NCI-H146 (cell line): ENCODE data around the gene AFMID.
A peak's percentile ranks its signal among the peaks of the same experiment; 100 is the strongest.
"Not testable (repeated sequence)": the region's sequence is repeated elsewhere in the genome, so short reads cannot be mapped to it uniquely, and the experiment has no call there.

Source experiments
- DNase-seq: peaks from one replicate; lab custom pipeline; 2025; lab: John Stamatoyannopoulos, UW

Gene AFMID

DNA sequence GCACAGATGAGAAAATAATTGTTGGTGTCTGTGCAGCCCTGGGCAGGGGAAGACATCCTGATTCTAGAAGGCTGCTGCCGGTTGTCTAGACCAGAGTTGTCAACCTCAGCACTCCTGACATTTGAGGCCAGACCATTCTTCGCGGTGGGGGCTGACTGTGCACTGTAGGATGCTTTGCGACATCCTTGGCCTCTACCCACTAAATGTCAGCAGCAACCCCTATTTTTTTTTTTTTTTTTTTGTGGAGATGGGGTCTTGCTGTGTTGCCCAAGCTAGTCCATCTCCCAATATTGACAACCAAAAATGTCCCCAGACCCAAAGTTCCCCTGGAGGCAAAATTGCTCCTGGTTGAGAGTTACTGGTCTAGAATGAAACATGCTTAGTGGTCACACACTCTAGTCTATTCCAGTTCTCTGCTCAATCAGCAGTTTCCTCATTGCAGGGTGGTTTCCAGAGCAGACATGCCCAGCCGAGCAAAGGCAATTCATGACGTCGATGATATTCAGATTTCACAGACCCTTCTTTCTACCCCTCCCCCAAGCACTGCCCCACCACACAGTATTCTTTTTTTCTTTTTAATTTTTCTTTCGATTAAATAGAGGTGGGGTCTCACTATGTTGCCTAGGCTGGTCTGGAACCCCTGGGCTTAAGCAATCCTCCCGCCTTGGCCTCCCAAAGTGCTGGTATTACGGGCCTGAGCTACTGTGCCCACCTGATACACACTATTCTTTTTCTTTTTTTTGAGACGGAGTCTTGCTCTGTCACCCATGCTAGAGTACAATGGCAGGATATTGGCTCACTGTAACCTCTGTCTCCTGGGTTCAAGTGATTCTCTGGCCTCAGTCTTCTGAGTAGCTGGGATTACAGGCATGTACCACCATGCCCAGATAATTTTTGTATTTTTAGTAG, 32.0 kb upstream of the AFMID start:
- no peak for DNase-seq

DNA sequence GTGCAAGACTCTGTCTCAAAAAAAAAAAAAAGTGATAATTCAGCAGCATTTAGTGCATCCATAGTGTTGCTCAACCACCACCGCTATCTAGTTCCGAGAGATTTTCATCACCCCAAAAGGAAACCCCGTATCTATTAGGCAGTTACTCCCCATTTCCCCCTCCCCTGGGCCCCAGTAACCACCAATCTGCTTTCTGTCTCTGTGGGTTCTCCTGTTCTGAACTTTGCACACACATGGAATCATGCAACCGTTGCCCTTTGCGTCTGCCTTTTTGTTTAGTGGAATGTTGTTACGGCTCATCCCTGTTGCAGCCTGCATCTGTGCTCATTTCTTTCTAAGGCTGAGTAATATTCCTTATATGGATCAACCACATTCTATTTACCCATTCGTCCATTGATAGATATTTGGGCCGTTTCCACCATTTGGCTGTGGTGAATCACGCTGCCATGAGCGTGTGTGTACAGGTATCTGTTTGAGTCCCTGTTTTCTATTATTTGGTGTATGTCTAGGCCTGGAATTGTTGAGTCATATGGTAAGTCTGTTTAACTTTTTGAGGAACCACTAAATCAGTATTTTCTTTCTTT, 27.5 kb upstream of the AFMID start:
- DNase-seq, result no peak

DNA sequence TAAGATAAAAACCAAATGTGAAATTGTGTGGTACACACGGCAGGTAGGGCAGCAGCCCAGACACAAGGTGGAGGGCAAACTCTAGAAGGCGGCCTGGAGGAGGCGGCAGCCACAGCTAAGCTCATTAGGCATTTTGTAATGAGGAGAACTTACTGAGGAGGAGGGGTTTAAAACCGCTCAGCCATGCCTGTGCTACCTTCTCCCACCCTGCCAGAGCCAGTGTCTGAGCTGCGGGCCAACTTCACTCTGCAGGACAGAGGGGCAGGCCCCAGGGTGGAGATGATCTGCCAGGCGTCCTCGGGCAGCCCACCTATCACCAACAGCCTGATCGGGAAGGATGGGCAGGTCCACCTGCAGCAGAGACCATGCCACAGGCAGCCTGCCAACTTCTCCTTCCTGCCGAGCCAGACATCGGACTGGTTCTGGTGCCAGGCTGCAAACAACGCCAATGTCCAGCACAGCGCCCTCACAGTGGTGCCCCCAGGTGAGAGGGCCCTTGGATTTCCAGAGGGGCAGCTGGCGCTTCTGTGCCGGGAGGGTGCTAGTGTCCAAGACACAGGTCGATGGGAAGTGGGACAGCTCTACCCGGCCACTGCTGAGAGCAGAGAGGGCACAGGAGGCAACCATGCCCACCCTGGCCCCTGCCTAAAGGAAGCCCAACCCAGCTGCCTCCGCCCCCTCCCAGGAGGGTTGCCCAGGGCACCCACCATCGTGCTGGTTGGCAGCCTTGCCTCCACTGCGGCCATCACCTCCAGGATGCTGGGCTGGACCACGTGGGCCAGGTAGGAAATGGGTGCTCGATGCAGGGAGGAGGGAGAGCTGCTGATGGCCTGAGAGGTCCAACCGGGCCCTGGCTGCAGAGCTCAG, 23.0 kb upstream of the AFMID start:
- no peak for DNase-seq

DNA sequence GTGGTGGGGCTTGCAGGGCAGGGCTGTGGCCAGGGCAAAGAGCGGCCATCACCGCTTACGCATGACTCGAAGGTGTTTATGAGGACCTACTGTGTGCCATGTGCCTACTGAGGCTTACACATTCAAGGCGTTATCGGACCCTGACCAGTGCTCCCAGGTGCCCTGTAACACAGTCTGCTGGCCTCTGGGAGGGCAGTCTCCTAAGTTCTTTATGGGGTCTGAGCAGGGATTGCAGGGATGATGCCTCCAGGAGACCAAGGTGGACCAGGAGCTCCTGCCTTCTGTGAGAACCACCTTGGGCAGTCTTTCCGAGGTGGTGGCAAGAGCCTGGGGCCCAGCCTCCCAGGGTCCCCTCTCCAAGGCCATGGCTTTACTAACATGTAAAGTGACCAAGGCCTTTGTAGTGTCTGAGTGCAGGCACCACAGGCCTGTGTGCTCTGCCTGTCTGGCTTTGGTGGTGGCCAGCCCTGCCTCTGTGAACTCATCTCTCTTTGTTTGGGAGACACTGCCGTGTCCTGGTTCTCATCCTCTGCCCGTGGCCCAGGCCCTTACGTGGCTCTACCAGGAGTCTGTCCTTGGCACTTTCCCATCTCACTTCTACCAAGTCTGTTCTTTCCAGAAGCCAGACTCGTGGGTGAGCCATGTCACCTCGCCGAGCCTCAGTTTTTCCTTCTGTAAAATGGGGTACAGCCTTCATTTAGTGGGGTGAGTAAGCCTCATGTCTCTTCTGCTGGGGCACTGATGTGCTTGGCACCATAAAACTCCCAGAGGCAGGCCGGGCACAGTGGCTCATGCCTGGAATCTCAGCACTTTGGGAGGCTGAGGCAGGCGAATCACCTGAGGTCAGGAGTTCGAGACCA, 22.2 kb upstream of the AFMID start:
- DNase-seq, result no peak

DNA sequence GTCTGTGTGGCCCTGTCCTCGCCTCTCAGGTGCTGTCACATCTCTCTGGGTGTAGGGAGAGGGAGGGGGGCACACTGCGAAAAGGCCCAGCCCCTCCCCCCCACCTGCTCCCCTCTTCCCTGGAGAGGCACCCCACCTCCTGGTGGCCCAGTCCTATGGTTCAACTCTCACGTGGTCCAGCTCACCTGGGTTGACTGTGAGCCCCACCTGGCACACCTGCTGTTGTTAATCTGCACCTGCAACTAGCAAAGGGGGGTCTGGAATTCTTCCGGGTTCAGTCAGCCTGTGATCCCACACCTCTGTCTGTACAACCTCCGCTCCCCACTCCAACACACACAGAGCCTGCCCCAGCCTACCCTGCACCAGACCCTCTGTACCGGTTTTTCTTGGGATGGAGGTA, 20.7 kb upstream of the AFMID start:
- peak; percentile 77 for DNase-seq

DNA sequence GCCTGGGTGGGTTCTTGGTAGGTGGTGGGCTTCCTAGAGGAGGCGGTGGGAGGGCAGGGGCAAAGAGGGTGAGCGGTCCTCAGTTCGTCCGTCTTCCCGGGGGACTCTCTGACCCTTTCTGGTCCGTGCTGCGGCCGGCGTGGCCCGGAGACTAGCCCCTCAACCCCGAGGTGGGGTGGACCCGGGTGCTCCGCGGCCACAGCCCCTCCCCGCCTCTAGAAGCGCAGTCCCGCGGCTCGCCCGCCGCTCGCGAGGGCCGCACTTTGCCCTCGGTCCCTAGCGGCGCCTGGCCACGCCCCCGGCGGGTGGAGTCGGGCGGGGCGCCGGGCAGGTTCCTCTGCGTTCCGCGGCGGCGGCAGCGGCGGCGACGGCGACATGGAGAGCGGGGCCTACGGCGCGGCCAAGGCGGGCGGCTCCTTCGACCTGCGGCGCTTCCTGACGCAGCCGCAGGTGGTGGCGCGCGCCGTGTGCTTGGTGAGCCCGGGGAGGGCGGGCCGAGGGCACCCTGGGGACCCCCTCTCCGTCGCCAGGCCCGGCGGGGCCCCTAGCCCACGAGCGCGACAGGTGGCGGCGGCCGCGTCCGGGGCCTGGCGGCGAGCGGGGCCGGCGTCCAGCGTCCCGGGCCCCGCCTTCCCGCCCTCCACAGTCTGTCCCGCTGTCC, 18.8 kb upstream of the AFMID start, which contains the start of gene SYNGR2:
SYNGR2 (plus strand) TSS at position 340 of the 661 bp plus-strand sequence; CDS start at position 376, 36 bp downstream.
- DNase-seq, result peak; percentile 83

DNA sequence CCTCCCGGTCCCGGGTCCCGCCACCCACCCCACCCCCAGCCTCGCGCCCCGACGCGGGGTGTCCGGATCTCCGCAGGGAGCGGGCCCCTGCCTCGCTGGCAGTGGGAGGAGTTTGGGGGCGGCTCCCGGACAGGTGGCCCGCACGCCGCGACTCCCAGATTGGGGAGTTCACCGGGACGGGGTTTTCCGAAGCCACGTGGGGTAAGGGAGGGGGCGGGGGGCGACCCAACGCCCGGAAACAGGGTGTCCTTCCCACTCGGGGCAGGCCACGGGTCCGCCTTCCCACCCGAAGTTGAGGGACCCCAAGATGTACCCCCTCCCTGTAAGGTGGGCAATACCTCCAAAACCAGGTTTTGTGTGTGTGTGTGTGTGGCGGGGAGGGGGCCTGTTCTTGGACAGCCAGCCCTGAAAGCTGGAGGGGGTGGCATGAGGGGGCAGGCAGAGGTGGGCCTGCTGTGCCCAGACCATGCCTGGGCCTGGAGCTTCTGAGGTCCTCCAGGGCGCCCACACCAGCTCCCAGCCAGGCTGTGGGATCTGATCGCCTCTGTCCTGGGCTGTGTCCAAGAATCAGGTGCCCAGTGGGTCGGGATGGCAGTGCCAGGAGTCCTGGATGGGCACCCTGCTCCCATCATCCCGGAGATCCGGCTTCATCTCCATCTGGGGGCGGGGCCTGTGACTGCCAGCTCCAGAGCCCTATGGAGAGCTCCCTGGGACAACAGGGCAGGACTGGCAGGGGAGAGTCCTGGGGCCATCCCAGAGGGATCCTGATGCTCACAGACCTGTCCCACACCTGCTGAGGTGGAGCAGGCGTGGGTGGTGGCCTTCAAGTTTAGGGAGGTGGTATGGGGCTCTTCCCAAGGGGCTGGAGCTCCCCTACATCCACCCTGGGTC, 18.0 kb upstream of the AFMID start:
- DNase-seq, result peak; percentile 45

DNA sequence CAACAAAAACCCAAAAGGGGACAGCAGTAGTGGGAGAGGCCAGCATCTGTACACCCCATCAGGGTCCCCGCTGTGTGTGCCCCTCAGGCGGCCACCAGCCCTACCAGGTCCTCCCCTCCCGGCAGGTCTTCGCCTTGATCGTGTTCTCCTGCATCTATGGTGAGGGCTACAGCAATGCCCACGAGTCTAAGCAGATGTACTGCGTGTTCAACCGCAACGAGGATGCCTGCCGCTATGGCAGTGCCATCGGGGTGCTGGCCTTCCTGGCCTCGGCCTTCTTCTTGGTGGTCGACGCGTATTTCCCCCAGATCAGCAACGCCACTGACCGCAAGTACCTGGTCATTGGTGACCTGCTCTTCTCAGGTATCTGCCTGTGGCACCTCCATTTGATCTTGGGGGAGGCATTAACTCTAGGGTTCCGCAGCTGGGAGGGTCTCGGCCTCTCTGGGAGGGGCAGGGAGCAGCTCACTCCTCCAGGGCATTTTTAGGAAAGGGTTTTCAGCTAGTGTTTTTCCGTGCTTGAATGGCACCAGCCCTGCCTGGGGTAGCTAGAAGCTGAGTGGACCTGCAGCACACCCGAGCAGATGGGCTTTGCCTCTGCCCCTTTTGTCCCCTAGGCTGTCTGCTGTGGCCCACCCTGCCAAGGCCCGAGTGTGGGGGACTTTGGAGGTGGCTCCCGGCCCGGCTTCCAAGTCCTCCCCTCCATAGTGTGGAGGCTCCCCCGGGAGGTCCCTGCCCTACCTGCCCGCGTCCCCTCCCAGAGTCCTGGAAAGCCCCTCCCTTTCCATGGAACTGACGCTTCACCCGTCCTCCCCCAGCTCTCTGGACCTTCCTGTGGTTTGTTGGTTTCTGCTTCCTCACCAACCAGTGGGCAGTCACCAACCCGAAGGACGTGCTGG, 16.2 kb upstream of the AFMID start:
- no peak for DNase-seq

DNA sequence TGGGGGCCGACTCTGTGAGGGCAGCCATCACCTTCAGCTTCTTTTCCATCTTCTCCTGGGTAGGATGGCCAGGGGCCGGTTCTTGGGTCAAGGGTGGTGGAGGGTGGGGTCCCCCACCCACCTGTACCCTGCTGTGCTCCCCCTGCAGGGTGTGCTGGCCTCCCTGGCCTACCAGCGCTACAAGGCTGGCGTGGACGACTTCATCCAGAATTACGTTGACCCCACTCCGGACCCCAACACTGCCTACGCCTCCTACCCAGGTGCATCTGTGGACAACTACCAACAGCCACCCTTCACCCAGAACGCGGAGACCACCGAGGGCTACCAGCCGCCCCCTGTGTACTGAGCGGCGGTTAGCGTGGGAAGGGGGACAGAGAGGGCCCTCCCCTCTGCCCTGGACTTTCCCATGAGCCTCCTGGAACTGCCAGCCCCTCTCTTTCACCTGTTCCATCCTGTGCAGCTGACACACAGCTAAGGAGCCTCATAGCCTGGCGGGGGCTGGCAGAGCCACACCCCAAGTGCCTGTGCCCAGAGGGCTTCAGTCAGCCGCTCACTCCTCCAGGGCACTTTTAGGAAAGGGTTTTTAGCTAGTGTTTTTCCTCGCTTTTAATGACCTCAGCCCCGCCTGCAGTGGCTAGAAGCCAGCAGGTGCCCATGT, 15.4 kb upstream of the AFMID start:
- not testable (repeated sequence) for DNase-seq

DNA sequence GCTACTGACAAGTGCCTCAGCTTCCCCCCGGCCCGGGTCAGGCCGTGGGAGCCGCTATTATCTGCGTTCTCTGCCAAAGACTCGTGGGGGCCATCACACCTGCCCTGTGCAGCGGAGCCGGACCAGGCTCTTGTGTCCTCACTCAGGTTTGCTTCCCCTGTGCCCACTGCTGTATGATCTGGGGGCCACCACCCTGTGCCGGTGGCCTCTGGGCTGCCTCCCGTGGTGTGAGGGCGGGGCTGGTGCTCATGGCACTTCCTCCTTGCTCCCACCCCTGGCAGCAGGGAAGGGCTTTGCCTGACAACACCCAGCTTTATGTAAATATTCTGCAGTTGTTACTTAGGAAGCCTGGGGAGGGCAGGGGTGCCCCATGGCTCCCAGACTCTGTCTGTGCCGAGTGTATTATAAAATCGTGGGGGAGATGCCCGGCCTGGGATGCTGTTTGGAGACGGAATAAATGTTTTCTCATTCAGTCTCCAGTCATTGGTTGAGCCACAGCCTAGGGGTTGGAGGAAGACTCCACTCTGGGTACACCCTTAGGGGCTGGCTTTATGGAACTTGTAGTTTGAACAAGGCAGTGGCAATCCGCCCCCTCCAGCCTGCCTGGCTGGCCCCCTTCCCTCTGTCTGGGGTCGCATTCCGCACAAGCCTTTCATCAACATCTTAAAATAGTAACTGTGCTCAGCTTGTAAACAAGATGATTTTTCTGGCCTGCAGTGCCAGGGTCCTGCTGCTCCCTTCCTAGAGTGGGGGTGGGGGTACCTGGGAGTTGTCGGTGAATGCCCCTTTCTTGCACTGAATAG, 14.7 kb upstream of the AFMID start:
- no peak for DNase-seq

DNA sequence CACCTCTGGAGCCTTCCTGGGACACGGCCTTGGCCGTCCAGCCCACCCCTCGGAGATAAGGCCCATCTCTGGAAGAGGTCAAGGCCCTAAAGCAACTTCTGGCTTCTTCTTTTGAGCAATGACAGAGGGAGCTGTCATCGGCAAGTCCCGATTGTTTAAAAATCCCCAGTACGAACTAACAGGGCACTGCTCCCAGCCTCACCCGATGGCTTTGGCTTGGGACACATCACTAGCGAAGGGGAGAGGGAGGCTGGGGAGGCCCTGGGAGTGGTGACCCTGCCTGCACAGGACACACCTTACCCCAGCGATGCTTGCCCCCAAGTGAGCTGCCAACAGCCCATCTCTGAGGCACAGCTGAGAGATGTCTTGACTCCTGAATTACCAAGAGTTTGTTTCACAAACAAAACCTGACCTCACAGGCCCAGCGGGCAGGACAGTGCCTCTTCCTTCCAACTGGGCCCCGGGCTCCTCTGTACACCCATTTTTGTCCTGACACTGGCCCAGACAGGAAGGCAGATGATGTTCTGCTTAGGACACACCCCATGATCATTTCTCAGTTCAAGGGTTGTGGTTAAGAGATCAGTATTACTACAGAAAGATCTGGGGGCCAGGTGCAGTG, 14.0 kb upstream of the AFMID start:
- DNase-seq, result no peak

DNA sequence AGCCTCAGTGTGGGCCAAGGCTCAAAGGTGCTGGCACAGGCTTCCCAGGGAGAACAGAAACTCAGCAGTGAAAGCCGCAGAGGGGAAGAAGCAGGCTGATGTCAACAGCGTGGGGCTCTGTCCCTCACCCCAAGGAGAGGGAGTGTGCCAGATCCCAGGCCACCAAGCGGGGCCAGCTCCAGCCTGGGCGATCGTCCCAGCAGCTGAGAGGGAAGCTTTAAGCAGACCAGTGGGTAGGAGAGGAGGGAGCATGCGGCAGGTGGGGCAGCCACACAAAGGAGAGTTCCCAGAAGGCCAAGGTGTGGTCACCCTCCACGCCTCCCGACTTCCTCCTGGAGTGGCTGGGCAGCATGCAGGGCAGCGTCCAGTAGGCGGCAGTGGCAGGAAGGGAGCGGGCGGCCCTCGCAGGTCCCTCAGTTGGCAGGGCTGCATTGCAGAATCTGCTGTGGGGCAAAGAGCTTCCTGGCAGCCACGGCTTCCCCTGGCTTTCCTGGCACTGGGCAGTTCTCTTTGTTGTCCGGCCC, 12.8 kb upstream of the AFMID start:
- DNase-seq, result no peak

DNA sequence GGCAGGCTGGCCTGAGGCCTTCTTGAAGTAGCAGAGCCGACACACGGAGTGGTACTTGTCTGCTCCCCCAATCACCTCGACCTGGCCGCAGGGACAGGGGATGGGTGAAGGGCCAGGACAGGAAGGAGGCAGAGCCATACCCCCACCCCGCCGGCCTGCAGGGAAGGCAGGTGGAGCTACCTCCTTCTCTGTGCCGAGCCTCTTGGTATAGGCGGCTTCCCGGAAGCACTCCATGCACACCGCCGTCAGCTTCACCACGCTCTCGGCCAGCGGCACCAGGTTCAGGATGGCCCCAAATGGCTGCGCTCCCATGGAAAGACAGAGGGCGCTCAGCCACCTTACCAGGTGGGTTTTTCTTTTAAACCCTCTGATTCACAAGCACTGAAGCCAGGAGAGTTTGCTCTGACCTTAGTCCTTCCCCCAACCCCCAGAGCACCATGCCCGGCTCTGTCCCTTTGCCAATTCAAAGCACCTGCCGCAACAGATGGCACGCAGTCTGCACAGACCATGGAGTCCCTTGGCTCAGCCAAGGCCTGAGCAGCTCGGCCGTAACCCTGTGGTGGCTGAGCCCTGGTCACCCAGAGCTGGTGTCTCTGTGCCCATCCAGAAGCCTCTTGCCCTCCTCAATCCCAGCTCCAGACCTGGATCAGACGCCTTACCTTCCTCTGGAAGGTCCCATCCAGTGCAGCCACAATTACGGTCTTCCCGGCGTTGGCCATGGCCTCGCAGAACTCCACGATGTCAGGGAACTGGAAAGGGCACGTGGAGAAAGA, 12.1 kb upstream of the AFMID start:
- DNase-seq, result no peak

DNA sequence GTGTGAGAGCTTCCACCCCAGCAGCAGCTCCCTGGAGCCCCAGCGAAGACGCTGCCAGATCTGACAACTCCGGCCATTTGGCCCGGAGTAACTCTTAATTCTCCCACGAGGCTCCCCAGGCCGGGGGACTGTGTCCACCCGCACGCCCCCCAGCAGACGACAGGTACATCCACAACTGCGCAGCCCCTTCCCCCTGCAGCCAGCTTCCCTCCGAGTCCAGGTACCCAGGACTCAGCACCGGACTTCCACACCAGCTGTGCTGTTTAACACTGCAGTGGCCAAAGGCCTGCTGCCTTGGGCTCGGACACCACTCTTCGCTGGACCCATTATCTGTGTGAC, 11.6 kb upstream of the AFMID start:
- no peak for DNase-seq

DNA sequence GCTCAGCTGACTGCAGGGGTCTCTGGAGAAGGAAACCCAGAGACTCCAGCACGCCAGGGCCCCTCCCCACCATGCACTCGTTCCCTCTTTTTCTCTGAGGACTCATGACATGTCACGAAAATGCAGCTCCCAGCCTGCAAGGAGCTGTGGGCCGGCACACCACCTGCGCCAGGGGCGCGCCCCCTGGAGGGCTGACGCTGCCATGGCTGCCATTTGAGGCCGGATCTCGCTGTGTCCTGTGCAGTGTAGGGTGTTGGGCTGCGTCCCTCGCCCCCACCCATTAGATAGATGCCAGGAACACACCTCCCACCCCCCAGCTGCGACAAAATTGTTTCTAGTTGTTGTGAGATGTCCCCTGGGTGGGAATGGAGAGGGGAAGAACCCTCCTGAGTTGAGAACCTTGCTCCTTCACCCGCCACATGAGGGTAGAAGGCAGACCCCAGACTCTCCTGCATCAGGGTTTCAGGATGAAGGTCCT, 10.6 kb upstream of the AFMID start:
- peak; percentile 15 for DNase-seq

DNA sequence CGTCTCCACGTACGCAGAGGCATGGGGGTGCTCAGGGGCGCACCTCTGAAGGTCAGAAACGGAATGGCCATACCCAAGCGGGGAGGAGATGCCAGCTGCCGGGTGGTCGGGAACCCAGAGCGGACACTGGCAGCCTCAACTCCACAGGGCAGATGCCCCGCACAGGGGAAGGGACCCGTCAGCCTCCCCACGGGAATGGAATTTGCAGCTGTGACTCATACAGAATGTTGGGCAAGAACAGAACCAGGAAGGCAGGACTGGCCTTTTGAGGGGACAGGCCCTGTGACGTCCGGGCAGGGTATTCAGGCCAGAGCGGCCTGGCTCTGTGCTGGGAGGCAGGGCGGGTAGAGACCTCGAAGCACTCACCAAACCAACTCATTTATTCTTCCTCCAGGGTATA, 7.8 kb upstream of the AFMID start:
- DNase-seq, result no peak
